Colon (tissue), 2 donors: ENCODE data around the gene ARSK.

Experiments used
- FAIRE-seq: peaks from 2 replicates; lab custom pipeline; 2012; peaks lifted over from hg19 to GRCh38; lab: Jason Lieb, UNC
- donor health status: control.
- donor health status: control.

The ARSK gene

DNA sequence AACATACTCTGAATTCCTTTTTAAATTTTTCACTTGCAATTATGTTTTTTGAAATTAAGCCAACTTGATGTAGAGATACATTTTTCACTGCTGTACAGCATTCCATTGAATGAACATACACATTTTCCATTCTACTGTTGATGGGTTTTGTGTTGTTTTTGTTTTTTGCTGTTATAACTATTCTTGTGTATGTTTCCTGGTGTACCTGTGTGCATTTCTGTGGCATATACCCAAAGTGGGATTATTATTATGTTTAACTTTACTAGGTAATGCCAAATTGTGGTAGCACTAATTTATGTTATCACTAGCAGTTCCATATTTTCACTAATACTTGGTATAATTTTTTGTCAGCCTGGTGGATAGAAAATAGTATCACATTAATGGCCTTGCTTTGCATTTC lies 94.4 kb downstream of the ARSK start:
- no peak for FAIRE-seq

- no peak for FAIRE-seq
Observed at GRCh38 chr5:95649842-95650620, 95.1 kb downstream of the ARSK start.

DNA sequence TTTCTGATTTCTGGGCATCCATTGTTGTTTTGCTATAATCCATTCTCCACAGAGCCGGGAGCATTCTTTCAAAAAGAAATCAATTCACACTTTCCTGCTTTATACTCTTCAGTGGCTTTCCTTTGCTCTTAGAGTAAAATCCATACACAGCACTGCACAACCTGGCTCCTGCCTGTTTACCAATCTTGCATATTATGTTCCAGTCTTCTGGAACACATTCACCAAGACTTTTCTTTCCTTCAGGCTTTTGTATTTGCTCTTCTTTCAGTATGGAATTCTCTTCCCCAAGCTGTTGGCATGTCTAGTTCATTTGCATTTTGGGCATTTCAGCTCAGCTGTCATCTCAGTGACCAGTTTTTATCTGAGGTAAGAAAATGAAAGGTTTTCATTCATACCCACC lies 97.9 kb downstream of the ARSK start:
- FAIRE-seq: no peak

DNA sequence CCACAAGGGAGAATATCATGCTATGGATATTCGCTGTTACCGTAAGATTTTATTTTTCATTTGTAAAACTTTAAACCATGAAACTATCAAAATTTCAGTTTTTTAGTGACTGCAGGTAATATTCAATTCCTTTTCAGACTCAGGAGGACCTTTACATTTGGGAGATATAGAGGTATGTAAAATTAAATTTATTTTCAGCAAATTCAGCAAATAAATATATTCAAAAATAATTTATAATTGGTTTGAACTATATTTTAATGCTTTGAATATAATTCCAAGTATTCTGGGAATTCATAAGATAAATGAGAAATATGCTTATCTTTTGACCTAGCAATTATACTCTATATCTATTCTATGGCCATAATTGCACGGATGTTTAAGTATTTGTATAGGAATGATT lies 99.3 kb downstream of the ARSK start:
- FAIRE-seq: no peak
